HL-60 (cell line): Measurements from ENCODE around the gene SPRR5.

Experiments
- DNase-seq, 2 experiments: peaks; one replicate each; pipeline ENCODE4 v3.0.0-alpha.2; 2010 to 2020; ENCODE audit warnings: low read depth in 1 of 2, low spot score in 1 of 2
- H3K27ac ChIP-seq: fragments of 250-450 bp; sonication (Bioruptor Pico); replicated peaks from 2 replicates; pipeline ENCODE4 v1.5.1; 2020; ENCODE audit warnings: mild to moderate bottlenecking, moderate library complexity
- H3K27me3 ChIP-seq: fragments of 250-450 bp; sonication (Bioruptor Pico); 2 replicates; pipeline ENCODE4 v1.5.1; 2021; ENCODE audit warnings: mild to moderate bottlenecking, moderate library complexity; ENCODE audit not compliant: insufficient read depth, poor library complexity, severe bottlenecking
- H3K4me3 ChIP-seq: replicated peaks from 2 replicates; pipeline ENCODE4 v1.5.1; 2011; ENCODE audit warnings: mild to moderate bottlenecking, control low read depth, low read length; ENCODE audit not compliant: insufficient read depth
- GABPA ChIP-seq: IDR thresholded peaks from 2 replicates; pipeline ENCODE4 v1.6.1; 2012; ENCODE audit warnings: low read depth
- POLR2AphosphoS5 ChIP-seq: IDR thresholded peaks from 2 replicates; pipeline ENCODE4 v1.6.1; 2012; ENCODE audit warnings: low read depth
- REST ChIP-seq: IDR thresholded peaks from 2 replicates; pipeline ENCODE4 v1.6.1; 2012; ENCODE audit warnings: low read depth; ENCODE audit not compliant: insufficient replicate concordance
- SPI1 ChIP-seq: IDR thresholded peaks from 2 replicates; pipeline ENCODE4 v1.6.1; 2012; ENCODE audit warnings: low read depth, mild to moderate bottlenecking, borderline replicate concordance
- TF ChIP-seq, protein P1 (sequence below): IDR thresholded peaks from one replicate; pipeline ENCODE4 v1.5.1; 2011; ENCODE audit warnings: low read length, control low read depth, inconsistent platforms; ENCODE audit not compliant: insufficient read depth

The SPRR5 gene

DNA sequence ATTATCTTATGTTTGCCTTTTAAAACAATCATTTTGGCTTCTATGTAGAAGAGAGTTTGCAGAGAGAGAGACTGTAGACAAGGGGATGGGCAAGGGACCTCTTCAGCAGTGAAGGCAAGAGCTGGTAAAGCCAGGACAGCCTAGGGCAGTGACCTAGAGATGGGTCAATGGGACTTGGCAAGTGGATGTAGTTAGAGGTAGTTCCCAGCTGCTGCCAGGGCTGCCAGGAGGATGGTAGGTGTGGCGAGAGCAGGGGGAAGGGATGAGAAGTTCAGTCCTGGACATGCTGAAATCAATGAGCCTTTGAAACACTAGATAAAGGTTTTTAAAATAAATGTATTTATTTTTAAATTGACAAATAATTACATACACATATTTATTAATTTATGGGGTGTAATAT is 6.4 kb upstream of the SPRR5 start:
- no peak overlapping the region for H3K4me3 ChIP-seq
- H3K27ac ChIP-seq, result no peak overlapping the region
- no peak for DNase-seq
- no peaks in the 10 kb centered on the region for H3K27me3 ChIP-seq
- TF ChIP-seq POLR2AphosphoS5 (no peak), SPI1 (no peak), REST (no peak), GABPA (no peak)
- TF ChIP-seq, protein P1, sequence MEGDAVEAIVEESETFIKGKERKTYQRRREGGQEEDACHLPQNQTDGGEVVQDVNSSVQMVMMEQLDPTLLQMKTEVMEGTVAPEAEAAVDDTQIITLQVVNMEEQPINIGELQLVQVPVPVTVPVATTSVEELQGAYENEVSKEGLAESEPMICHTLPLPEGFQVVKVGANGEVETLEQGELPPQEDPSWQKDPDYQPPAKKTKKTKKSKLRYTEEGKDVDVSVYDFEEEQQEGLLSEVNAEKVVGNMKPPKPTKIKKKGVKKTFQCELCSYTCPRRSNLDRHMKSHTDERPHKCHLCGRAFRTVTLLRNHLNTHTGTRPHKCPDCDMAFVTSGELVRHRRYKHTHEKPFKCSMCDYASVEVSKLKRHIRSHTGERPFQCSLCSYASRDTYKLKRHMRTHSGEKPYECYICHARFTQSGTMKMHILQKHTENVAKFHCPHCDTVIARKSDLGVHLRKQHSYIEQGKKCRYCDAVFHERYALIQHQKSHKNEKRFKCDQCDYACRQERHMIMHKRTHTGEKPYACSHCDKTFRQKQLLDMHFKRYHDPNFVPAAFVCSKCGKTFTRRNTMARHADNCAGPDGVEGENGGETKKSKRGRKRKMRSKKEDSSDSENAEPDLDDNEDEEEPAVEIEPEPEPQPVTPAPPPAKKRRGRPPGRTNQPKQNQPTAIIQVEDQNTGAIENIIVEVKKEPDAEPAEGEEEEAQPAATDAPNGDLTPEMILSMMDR, result no peak

GRCh38 chr1:152941037-152941711 is 5.8 kb upstream of the SPRR5 start:
- Histone ChIP-seq H3K4me3 (no peak overlapping the region), H3K27me3 (no peaks in the 10 kb centered on the region), H3K27ac (no peak overlapping the region)
- TF ChIP-seq POLR2AphosphoS5, result no peak
- no peak for TF ChIP-seq GABPA
- no peak for TF ChIP-seq REST
- TF ChIP-seq, protein P1, result no peak
- TF ChIP-seq SPI1, result no peak
- no peak for DNase-seq

DNA sequence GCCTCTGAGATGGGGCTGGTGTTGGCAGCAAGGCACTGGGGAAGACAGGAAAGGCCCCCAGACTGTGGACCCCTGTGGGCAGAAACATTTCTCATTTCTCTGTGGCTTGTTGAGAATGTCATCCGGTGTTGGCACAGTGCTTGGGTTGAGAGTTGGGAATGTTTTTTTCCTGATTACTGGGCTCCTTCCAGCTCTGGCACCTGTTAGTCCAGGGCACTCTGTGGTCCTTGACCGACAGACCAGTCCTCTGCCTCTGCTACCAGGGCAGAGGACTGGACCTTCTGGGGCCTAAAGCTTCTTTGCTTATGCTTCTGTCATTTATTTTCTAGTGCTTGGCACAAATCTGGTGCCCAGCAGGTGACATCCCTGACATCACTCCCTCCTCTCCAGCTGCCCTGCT is 4.8 kb upstream of the SPRR5 start:
- DNase-seq, result no peak
- H3K27me3 ChIP-seq, result no peaks in the 10 kb centered on the region
- H3K4me3 ChIP-seq, result no peak overlapping the region
- no peak for TF ChIP-seq REST
- no peak for TF ChIP-seq SPI1
- TF ChIP-seq, protein P1, result no peak
- no peak for TF ChIP-seq GABPA
- TF ChIP-seq POLR2AphosphoS5, result no peak
- no peak overlapping the region for H3K27ac ChIP-seq
